IMR-90 (cell line): ENCODE data around the gene HIVEP3. TPM values are rescaled to one million over a fixed set of nuclear protein-coding genes. Genes with fewer than 3 reads are reported as not detected.
A peak's percentile ranks its signal among the peaks of the same experiment; 100 is the strongest.

Experiments used
- ATAC-seq: fragments of 200-7000 bp; cut with Tn5 transposase; 2 replicates; pipeline ENCODE4 v1.9.1; 2020; ENCODE audit warnings: low read depth, mild to moderate bottlenecking, moderate library complexity
- BruUV-seq: library from RNA; stranded (reverse); fragments of 400-500 nt; replicated peaks from 2 replicates; lab custom pipeline; 2021; lab: Mats Ljungman, UMichigan
- CTCF ChIA-PET: fragments of 300-600 bp; formaldehyde crosslinking; extraction: SDS; loops from one replicate; lab custom pipeline; 2021; ENCODE audit warnings: antibody characterized with exemption; lab: Yijun Ruan, JAX
- POLR2A ChIA-PET: fragments of 300-600 bp; sonication (Branson Sonifier 250); formaldehyde crosslinking; loops from one replicate; lab custom pipeline; 2022; ENCODE audit warnings: antibody characterized with exemption; ENCODE audit not compliant: unreplicated experiment; lab: Charles Lee
- DNase-seq: peaks from one replicate; pipeline ENCODE4 v3.0.0; 2013
- H2AFZ ChIP-seq: replicated peaks from 2 replicates; pipeline ENCODE3; 2013; ENCODE audit warnings: low read length, mild to moderate bottlenecking; ENCODE audit not compliant: poor library complexity
- H2AK5ac ChIP-seq: 2 replicates; pipeline ENCODE4 v1.6.1; 2013; ENCODE audit warnings: low read depth, low read length, inconsistent platforms
- H2AK9ac ChIP-seq: replicated peaks from 2 replicates; pipeline ENCODE3; 2013; ENCODE audit warnings: mild to moderate bottlenecking, low read depth, low read length, moderate library complexity; ENCODE audit not compliant: poor library complexity
- H2BK120ac ChIP-seq: 2 replicates; pipeline ENCODE4 v1.6.1; 2013; ENCODE audit warnings: low read depth, low read length, inconsistent platforms
- H2BK15ac ChIP-seq: 3 replicates; pipeline ENCODE4 v1.6.1; 2013; ENCODE audit warnings: low read depth, low read length, inconsistent platforms
- H2BK20ac ChIP-seq: 2 replicates; pipeline ENCODE4 v1.6.1; 2013; ENCODE audit warnings: low read depth, mild to moderate bottlenecking, inconsistent platforms, low read length, moderate library complexity
- H2BK5ac ChIP-seq: 2 replicates; pipeline ENCODE4 v1.6.1; 2013; ENCODE audit warnings: mild to moderate bottlenecking, low read depth, low read length, inconsistent platforms; ENCODE audit not compliant: poor library complexity, severe bottlenecking
- H3K14ac ChIP-seq: replicated peaks from 2 replicates; pipeline ENCODE4 v1.6.1; 2013; ENCODE audit warnings: low read depth, low read length, inconsistent platforms
- H3K18ac ChIP-seq: 2 replicates; pipeline ENCODE4 v1.6.1; 2013; ENCODE audit warnings: low read depth, low read length, control low read depth
- H3K23ac ChIP-seq: 2 replicates; pipeline ENCODE4 v1.6.1; 2013; ENCODE audit warnings: low read depth, low read length, inconsistent platforms
- H3K27ac ChIP-seq: 2 replicates; pipeline ENCODE4 v1.5.1; 2013; ENCODE audit warnings: mild to moderate bottlenecking, control low read depth, low read length; ENCODE audit not compliant: insufficient read depth
- H3K27me3 ChIP-seq: 2 replicates; pipeline ENCODE4 v1.6.1; 2013; ENCODE audit warnings: low read length; ENCODE audit not compliant: control insufficient read depth, insufficient read depth
- H3K36me3 ChIP-seq: 2 replicates; pipeline ENCODE4 v1.6.1; 2013; ENCODE audit warnings: low read length, mixed read lengths; ENCODE audit not compliant: control insufficient read depth, insufficient read depth
- H3K4ac ChIP-seq: 2 replicates; pipeline ENCODE4 v1.6.1; 2013; ENCODE audit warnings: low read depth, low read length, inconsistent platforms
- H3K4me1 ChIP-seq: 2 replicates; pipeline ENCODE4 v1.6.1; 2013; ENCODE audit warnings: low read length, mixed read lengths; ENCODE audit not compliant: control insufficient read depth, insufficient read depth
- H3K4me2 ChIP-seq: 2 replicates; pipeline ENCODE4 v1.6.1; 2013; ENCODE audit warnings: low read depth, mild to moderate bottlenecking, control low read depth, low read length, moderate library complexity
- H3K4me3 ChIP-seq: 2 replicates; pipeline ENCODE4 v1.5.1; 2013; ENCODE audit warnings: low read depth, mild to moderate bottlenecking, control low read depth, low read length, moderate library complexity; ENCODE audit not compliant: insufficient read depth
- H3K56ac ChIP-seq: 2 replicates; pipeline ENCODE4 v1.6.1; 2013; ENCODE audit warnings: low read length, inconsistent platforms; ENCODE audit not compliant: insufficient read depth; ENCODE audit errors: extremely low read depth
- H3K79me1 ChIP-seq, 2 experiments: 2 replicates each; pipeline ENCODE4 v1.6.1; 2013; ENCODE audit warnings: low read length in 2 of 2, inconsistent platforms in 1 of 2, low read depth in 1 of 2
- H3K9ac ChIP-seq: 2 replicates; pipeline ENCODE4 v1.6.1; 2013; ENCODE audit warnings: low read depth, low read length, control low read depth
- H3K9me1 ChIP-seq: 2 replicates; pipeline ENCODE4 v1.6.1; 2013; ENCODE audit warnings: low read length, inconsistent platforms; ENCODE audit not compliant: insufficient read depth
- H3K9me3 ChIP-seq: 2 replicates; pipeline ENCODE4 v1.6.1; 2013; ENCODE audit warnings: low read length; ENCODE audit not compliant: control insufficient read depth, insufficient read depth
- H4K20me1 ChIP-seq: 2 replicates; pipeline ENCODE4 v1.6.1; 2013; ENCODE audit warnings: low read length, inconsistent platforms; ENCODE audit not compliant: insufficient read depth
- H4K5ac ChIP-seq: 2 replicates; pipeline ENCODE4 v1.6.1; 2013; ENCODE audit warnings: mild to moderate bottlenecking, low read depth, low read length, control low read depth
- H4K8ac ChIP-seq, 2 experiments: 2 replicates each; pipeline ENCODE4 v1.6.1; 2013; ENCODE audit warnings: low read depth in 2 of 2, low read length in 2 of 2, control low read depth in 1 of 2, inconsistent platforms in 1 of 2
- H4K91ac ChIP-seq: 2 replicates; pipeline ENCODE4 v1.6.1; 2013; ENCODE audit warnings: low read depth, low read length, inconsistent platforms; ENCODE audit not compliant: insufficient read depth
- BHLHE40 ChIP-seq: fragments of 150-350 bp; IDR thresholded peaks from 2 replicates; pipeline ENCODE4 v1.6.1; 2016; ENCODE audit warnings: mild to moderate bottlenecking, low read depth, low read length
- CEBPB ChIP-seq: IDR thresholded peaks from 2 replicates; pipeline ENCODE4 v1.6.1; 2012; ENCODE audit warnings: low read depth, low read length, improper control_type of control experiment
- CHD1 ChIP-seq: IDR thresholded peaks from 2 replicates; pipeline ENCODE4 v1.6.1; 2012; ENCODE audit warnings: low read depth, low read length, improper control_type of control experiment
- CTCF ChIP-seq: conservative IDR thresholded peaks from 2 replicates; pipeline ENCODE4 v1.5.1; 2012; ENCODE audit warnings: mild to moderate bottlenecking, low read depth, low read length, improper control_type of control experiment
- ELK1 ChIP-seq: fragments of 150-350 bp; IDR thresholded peaks from 2 replicates; pipeline ENCODE4 v1.6.1; 2016; ENCODE audit warnings: low read depth, mild to moderate bottlenecking, low read length, moderate library complexity, borderline replicate concordance
- FOS ChIP-seq: fragments of 150-350 bp; IDR thresholded peaks from 2 replicates; pipeline ENCODE4 v1.6.1; 2016; ENCODE audit warnings: low read depth, low read length
- MAFK ChIP-seq: IDR thresholded peaks from 2 replicates; pipeline ENCODE4 v1.6.1; 2012; ENCODE audit warnings: low read depth, low read length, improper control_type of control experiment
- MXI1 ChIP-seq: IDR thresholded peaks from 2 replicates; pipeline ENCODE4 v1.6.1; 2012; ENCODE audit warnings: low read depth, mild to moderate bottlenecking, low read length, moderate library complexity, borderline replicate concordance
- NFE2L2 ChIP-seq: fragments of 150-350 bp; IDR thresholded peaks from 2 replicates; pipeline ENCODE4 v1.6.1; 2016; ENCODE audit warnings: low read depth, mild to moderate bottlenecking, low read length
- POLR2A ChIP-seq: IDR thresholded peaks from 2 replicates; pipeline ENCODE4 v1.6.1; 2012; ENCODE audit warnings: mild to moderate bottlenecking, low read depth, low read length
- RAD21 ChIP-seq: IDR thresholded peaks from 2 replicates; pipeline ENCODE4 v1.6.1; 2012; ENCODE audit warnings: low read length, improper control_type of control experiment
- RCOR1 ChIP-seq: IDR thresholded peaks from 2 replicates; pipeline ENCODE4 v1.6.1; 2012; ENCODE audit warnings: mild to moderate bottlenecking, low read length, improper control_type of control experiment; ENCODE audit not compliant: insufficient replicate concordance
- RFX5 ChIP-seq: IDR thresholded peaks from 2 replicates; pipeline ENCODE4 v1.8.0; 2012; ENCODE audit warnings: low read depth, mild to moderate bottlenecking, low read length, moderate library complexity
- SMC3 ChIP-seq: fragments of 150-350 bp; IDR thresholded peaks from 2 replicates; pipeline ENCODE4 v1.6.1; 2016; ENCODE audit warnings: low read depth, mild to moderate bottlenecking, antibody characterized with exemption, low read length, moderate library complexity
- USF2 ChIP-seq: fragments of 150-350 bp; IDR thresholded peaks from 2 replicates; pipeline ENCODE4 v1.6.1; 2017; ENCODE audit warnings: mild to moderate bottlenecking, antibody characterized with exemption, low read length, low read depth
- WGBS, 2 experiments: methylation state at CpG; one replicate each; pipeline versions ENCODE4 v1.1.5 to v1.1.7; 2013; ENCODE audit warnings: missing lambda C conversion rate in 2 of 2; ENCODE audit not compliant: insufficient read length in 1 of 2; ENCODE audit errors: extremely low coverage in 2 of 2; 5-methylcytosine and 5-hydroxymethylcytosine counted together
- dilution Hi-C: fragments of 300-500 bp; cut with HindIII; formaldehyde crosslinking; loops from one replicate; pipeline ENCODE4 v1.14.3; 2018; ENCODE audit warnings: low sequenced_read_pairs; ENCODE audit not compliant: unreplicated experiment
- in situ Hi-C: fragments of 300-500 bp; cut with MboI; formaldehyde crosslinking; loops from 3 replicates; pipeline ENCODE4 v1.14.3; 2019; ENCODE audit warnings: low sequenced_read_pairs, inconsistent platforms, mixed read lengths
- intact Hi-C: fragments of 100-400 bp; cut with micrococcal nuclease; formaldehyde crosslinking; loops from 2 replicates; pipeline ENCODE4 v1.10.0; 2022
- polyA plus RNA-seq, 3 experiments: library from polyadenylated mRNA; depleted of rRNA; stranded (reverse); fragments of >200 nt; gene quantifications; 2 replicates each; pipeline ENCODE4 v1.2.3, GENCODE V29; 2012; ENCODE audit warnings: low replicate concordance in 1 of 3
- total RNA-seq: library from RNA; depleted of rRNA; stranded (reverse); fragments of >200 nt; gene quantifications from 2 replicates; pipeline ENCODE4 v1.2.3, GENCODE V29; 2012

Gene HIVEP3
- total and polyA plus RNA-seq, 2 of the 4 experiments (the other 2 are of a cell fraction) = 1.4 to 4.0 TPM

- ChIA-PET CTCF (no interaction called here), POLR2A (interaction anchor here (0.6 kb wide), 1 partner anchor 9 kb away, joined by 4 read pairs; no protein-coding TSS in a partner anchor)
- H4K91ac ChIP-seq = peak overlapping the region; percentile 58; the same call in 1 of the 2 replicates
- H3K4me2 ChIP-seq = no peak overlapping the region
- peak overlapping the region; percentile 37 for H3K18ac ChIP-seq
- no peak for ATAC-seq
- no peak overlapping the region; the same call in 2 of the 3 replicates for H2BK15ac ChIP-seq
- H2BK20ac ChIP-seq = peak overlapping the region; percentile 55; the same call in 1 of the 2 replicates
- peaks cover 24% of the 10 kb centered on the region for H3K4me1 ChIP-seq
- H3K9me3 ChIP-seq = no peaks in the 10 kb centered on the region
- no peak overlapping the region for H3K27ac ChIP-seq
- H3K23ac ChIP-seq = no peak overlapping the region
- H3K4ac ChIP-seq = peak overlapping the region; percentile 94
- intact Hi-C loops (no loop called here), dilution Hi-C loops (no loop called here), in situ Hi-C loops (no loop called here)
- peak overlapping the region; percentile 57 for H2AFZ ChIP-seq
- peak overlapping the region; percentile 93; the same call in 1 of the 2 replicates for H2BK120ac ChIP-seq
- H4K8ac ChIP-seq = peak overlapping the region in 1 of 2 experiments; percentile 36; a peak in 2 of 4 replicates
- H3K36me3 ChIP-seq = no peaks in the 10 kb centered on the region
- BruUV-seq = no TSS peak
- peak overlapping the region; percentile 79 for H2AK5ac ChIP-seq
- no peak for DNase-seq
- H3K56ac ChIP-seq = no peak overlapping the region
- no peak overlapping the region for H2AK9ac ChIP-seq
- peak overlapping the region; percentile 59; the same call in 1 of the 2 replicates for H4K5ac ChIP-seq
- H3K9me1 ChIP-seq = peaks cover 26% of the 10 kb centered on the region
- H3K4me3 ChIP-seq = no peak overlapping the region
- no peaks in the 10 kb centered on the region for H4K20me1 ChIP-seq
- WGBS, 2 experiments = no CpG with 5 or more reads among the region's 5 CpGs
- H3K79me1 ChIP-seq = peaks cover 0 to 7% of the 10 kb centered on the region in 2 experiments; a peak in 2 of 4 replicates
- peak overlapping the region; percentile 43 for H2BK5ac ChIP-seq
- no peak overlapping the region for H3K9ac ChIP-seq
- H3K27me3 ChIP-seq = no peaks in the 10 kb centered on the region
- no peak overlapping the region; the same call in 1 of the 2 replicates for H3K14ac ChIP-seq
- TF ChIP-seq POLR2A = no peak
- no peak for TF ChIP-seq CTCF
- no peak for TF ChIP-seq USF2
- TF ChIP-seq CEBPB = no peak
- TF ChIP-seq RAD21 = no peak
- TF ChIP-seq NFE2L2 = no peak
- no peak for TF ChIP-seq CHD1
- TF ChIP-seq ELK1 = no peak
- no peak for TF ChIP-seq MAFK
- TF ChIP-seq SMC3 = no peak
- TF ChIP-seq BHLHE40 = no peak
- TF ChIP-seq FOS = no peak
- TF ChIP-seq RCOR1 = no peak
- TF ChIP-seq RFX5 = no peak
- no peak for TF ChIP-seq MXI1
Observed at GRCh38 chr1:41740630-41741239, 178.0 kb downstream of the HIVEP3 start.
